ENCODE results near the gene MINDY4. TPM values are rescaled to one million over a fixed set of nuclear protein-coding genes. Genes with fewer than 3 reads are reported as not detected.

MINDY4 gene
- total and polyA plus RNA-seq, 2 of the 8 experiments (the other 6 are each of a cell fraction or from before 2014, with no cell fraction given): 1.3 to 3.6 TPM

DNA sequence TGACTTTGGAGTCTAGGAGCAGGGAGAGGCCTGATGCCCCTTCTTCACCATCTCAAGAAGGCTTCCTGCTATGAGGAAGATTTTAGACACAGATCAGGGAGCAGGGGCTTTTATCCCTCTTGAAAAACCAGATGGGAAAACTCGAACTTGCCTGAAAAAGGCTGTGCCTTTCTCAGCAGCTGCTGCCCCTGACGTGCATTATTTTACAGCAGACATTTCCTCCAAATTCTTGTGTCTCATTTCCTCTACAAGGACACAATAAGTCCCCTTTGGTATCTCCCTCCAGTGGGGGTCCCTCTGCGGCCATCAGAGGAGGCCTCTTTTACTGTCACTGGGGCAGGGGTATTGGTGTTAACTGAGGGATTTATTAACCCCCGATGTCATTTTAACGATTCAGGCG is 102.4 kb downstream of the MINDY4 start (continued):
- TF ChIP-seq HDAC6 (IDR thresholded peaks at IDR 0.05; ENCODE audit: low read depth, low read length): no peak
- TF ChIP-seq USF2 (IDR thresholded peaks at IDR 0.05; ENCODE audit: low read length): no peak
- no peak for TF ChIP-seq BCL11A (IDR thresholded peaks at IDR 0.05; ENCODE audit: low read depth in 2 of 2, low read length in 2 of 2)
- TF ChIP-seq JUN (IDR thresholded peaks at IDR 0.05; ENCODE audit: low read depth, low read length): no peak

Measured in H1 (cell line).